Ramos (cell line): ENCODE data around the gene LTO1.

Experiments used
- in situ Hi-C: fragments of 300-500 bp; cut with MboI; formaldehyde crosslinking; loops from one replicate; pipeline ENCODE4 v1.14.3; 2022; ENCODE audit warnings: low sequenced_read_pairs; ENCODE audit not compliant: unreplicated experiment

Gene LTO1

GRCh38 chr11:69702239-69702691 lies 27.1 kb upstream of the LTO1 start:
- in situ Hi-C loops: no loop called here

GRCh38 chr11:69700278-69701140 lies 25.4 kb upstream of the LTO1 start:
- in situ Hi-C loops: no loop called here

GRCh38 chr11:69699213-69699612 lies 24.1 kb upstream of the LTO1 start:
- in situ Hi-C loops: loop anchor here (25.0 kb wide), 1 partner anchor 488 kb away; no protein-coding TSS in a partner anchor

- in situ Hi-C loops: loop anchor here (25.0 kb wide), 1 partner anchor 489 kb away; no protein-coding TSS in a partner anchor
These were observed 23.2 kb upstream of the LTO1 start for GRCh38 chr11:69698362-69698761.

- in situ Hi-C loops: loop anchor here (25.0 kb wide), 1 partner anchor 489 kb away; no protein-coding TSS in a partner anchor
These were observed 22.7 kb upstream of the LTO1 start for GRCh38 chr11:69697861-69698260.

- in situ Hi-C loops: loop anchor here (25.0 kb wide), 1 partner anchor 490 kb away; no protein-coding TSS in a partner anchor
These were observed 22.3 kb upstream of the LTO1 start for GRCh38 chr11:69697469-69697843.

- in situ Hi-C loops: loop anchor here (25.0 kb wide), 1 partner anchor 490 kb away; no protein-coding TSS in a partner anchor
These were observed 21.8 kb upstream of the LTO1 start for GRCh38 chr11:69696749-69697468.

- in situ Hi-C loops: loop anchor here (25.0 kb wide), 1 partner anchor 491 kb away; no protein-coding TSS in a partner anchor
These were observed 20.8 kb upstream of the LTO1 start for GRCh38 chr11:69695995-69696394.

- in situ Hi-C loops: loop anchor here (25.0 kb wide), 1 partner anchor 492 kb away; no protein-coding TSS in a partner anchor
These were observed 20.4 kb upstream of the LTO1 start for GRCh38 chr11:69695581-69695980.

- in situ Hi-C loops: loop anchor here (25.0 kb wide), 1 partner anchor 493 kb away; no protein-coding TSS in a partner anchor
These were observed 19.6 kb upstream of the LTO1 start for GRCh38 chr11:69694781-69695180.

GRCh38 chr11:69692422-69692821 lies 17.3 kb upstream of the LTO1 start:
- in situ Hi-C loops: loop anchor here (25.0 kb wide), 1 partner anchor 495 kb away; no protein-coding TSS in a partner anchor

GRCh38 chr11:69691463-69691862 lies 16.3 kb upstream of the LTO1 start:
- in situ Hi-C loops: loop anchor here (25.0 kb wide), 1 partner anchor 496 kb away; no protein-coding TSS in a partner anchor

GRCh38 chr11:69689484-69690319 lies 14.5 kb upstream of the LTO1 start:
- in situ Hi-C loops: loop anchor here (10.0 to 25.0 kb wide), 2 partner anchors 205 to 498 kb away; no protein-coding TSS in a partner anchor

GRCh38 chr11:69687969-69688771 lies 13.0 kb upstream of the LTO1 start:
- in situ Hi-C loops: loop anchor here (10.0 to 25.0 kb wide), 2 partner anchors 207 to 499 kb away; no protein-coding TSS in a partner anchor

GRCh38 chr11:69686856-69687255 lies 11.7 kb upstream of the LTO1 start:
- in situ Hi-C loops: loop anchor here (10.0 to 25.0 kb wide), 2 partner anchors 208 to 500 kb away; no protein-coding TSS in a partner anchor

GRCh38 chr11:69686452-69686851 lies 11.3 kb upstream of the LTO1 start:
- in situ Hi-C loops: loop anchor here (10.0 to 25.0 kb wide), 2 partner anchors 208 to 501 kb away; no protein-coding TSS in a partner anchor

GRCh38 chr11:69685348-69685747 lies 10.2 kb upstream of the LTO1 start:
- in situ Hi-C loops: loop anchor here (10.0 to 25.0 kb wide), 2 partner anchors 209 to 502 kb away; no protein-coding TSS in a partner anchor

GRCh38 chr11:69684651-69685050 lies 9.5 kb upstream of the LTO1 start:
- in situ Hi-C loops: loop anchor here (10.0 to 25.0 kb wide), 2 partner anchors 210 to 503 kb away; no protein-coding TSS in a partner anchor
